Endothelial cell (in vitro differentiated cells): Measurements from ENCODE around the gene PPP1R1B. TPM values are rescaled to one million over a fixed set of nuclear protein-coding genes. Genes with fewer than 3 reads are reported as not detected.

Experiments
- DNase-seq: peaks from one replicate; pipeline ENCODE4 v3.0.0; 2021; ENCODE audit warnings: low spot score
- H3K27ac Mint-ChIP-seq: one replicate; pipeline ENCODE4 v1.8.0; 2021; ENCODE audit warnings: mixed read lengths, inconsistent platforms; ENCODE audit not compliant: unreplicated experiment
- H3K27me3 Mint-ChIP-seq: one replicate; pipeline ENCODE4 v1.8.0; 2021; ENCODE audit warnings: mild to moderate bottlenecking, moderate library complexity, mixed read lengths, inconsistent platforms; ENCODE audit not compliant: unreplicated experiment
- H3K36me3 Mint-ChIP-seq: one replicate; pipeline ENCODE4 v1.8.0; 2021; ENCODE audit warnings: mild to moderate bottlenecking, low read depth, mixed read lengths, inconsistent platforms; ENCODE audit not compliant: unreplicated experiment
- H3K4me1 Mint-ChIP-seq: one replicate; pipeline ENCODE4 v1.8.0; 2021; ENCODE audit warnings: mild to moderate bottlenecking, mixed read lengths, inconsistent platforms; ENCODE audit not compliant: unreplicated experiment
- H3K4me3 Mint-ChIP-seq: one replicate; pipeline ENCODE4 v1.8.0; 2021; ENCODE audit warnings: mild to moderate bottlenecking, mixed read lengths, inconsistent platforms; ENCODE audit not compliant: unreplicated experiment
- H3K9me3 Mint-ChIP-seq: one replicate; pipeline ENCODE4 v1.8.0; 2021; ENCODE audit warnings: mixed read lengths, inconsistent platforms; ENCODE audit not compliant: unreplicated experiment
- total RNA-seq: library from RNA; stranded (reverse); fragmentation: NEBNext Ultra II Directional; extraction: Animal tissue kit (Norgen Biotek cat#: 25700); gene quantifications from one replicate; pipeline ENCODE4 v1.2.1, GENCODE V29; 2021; ENCODE audit not compliant: unreplicated experiment
- TF ChIP-seq, protein P1 (sequence below): fragments of 200-600 bp; sonication (generic); IDR thresholded peaks from one replicate; pipeline ENCODE4 v1.5.0; 2021; ENCODE audit warnings: antibody characterized with exemption; ENCODE audit not compliant: unreplicated experiment

Gene PPP1R1B
- total RNA-seq, 1 donor from 2014 or later: not detected

- no peak overlapping the region for H3K27ac Mint-ChIP-seq
- TF ChIP-seq, protein P1, sequence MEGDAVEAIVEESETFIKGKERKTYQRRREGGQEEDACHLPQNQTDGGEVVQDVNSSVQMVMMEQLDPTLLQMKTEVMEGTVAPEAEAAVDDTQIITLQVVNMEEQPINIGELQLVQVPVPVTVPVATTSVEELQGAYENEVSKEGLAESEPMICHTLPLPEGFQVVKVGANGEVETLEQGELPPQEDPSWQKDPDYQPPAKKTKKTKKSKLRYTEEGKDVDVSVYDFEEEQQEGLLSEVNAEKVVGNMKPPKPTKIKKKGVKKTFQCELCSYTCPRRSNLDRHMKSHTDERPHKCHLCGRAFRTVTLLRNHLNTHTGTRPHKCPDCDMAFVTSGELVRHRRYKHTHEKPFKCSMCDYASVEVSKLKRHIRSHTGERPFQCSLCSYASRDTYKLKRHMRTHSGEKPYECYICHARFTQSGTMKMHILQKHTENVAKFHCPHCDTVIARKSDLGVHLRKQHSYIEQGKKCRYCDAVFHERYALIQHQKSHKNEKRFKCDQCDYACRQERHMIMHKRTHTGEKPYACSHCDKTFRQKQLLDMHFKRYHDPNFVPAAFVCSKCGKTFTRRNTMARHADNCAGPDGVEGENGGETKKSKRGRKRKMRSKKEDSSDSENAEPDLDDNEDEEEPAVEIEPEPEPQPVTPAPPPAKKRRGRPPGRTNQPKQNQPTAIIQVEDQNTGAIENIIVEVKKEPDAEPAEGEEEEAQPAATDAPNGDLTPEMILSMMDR: no peak
- peaks cover 10% of the 10 kb centered on the region for H3K27me3 Mint-ChIP-seq
- no peaks in the 10 kb centered on the region for H3K9me3 Mint-ChIP-seq
- H3K4me3 Mint-ChIP-seq: no peak overlapping the region
- H3K36me3 Mint-ChIP-seq: peaks cover 23% of the 10 kb centered on the region
- no peak for DNase-seq
- H3K4me1 Mint-ChIP-seq: peaks cover 53% of the 10 kb centered on the region
These were observed 15.7 kb downstream of the PPP1R1B start for GRCh38 chr17:39642291-39643074.

GRCh38 chr17:39643271-39643670, 16.5 kb downstream of the PPP1R1B start:
- H3K27ac Mint-ChIP-seq: no peak overlapping the region
- H3K9me3 Mint-ChIP-seq: no peaks in the 10 kb centered on the region
- TF ChIP-seq, protein P1: no peak
- peaks cover 10% of the 10 kb centered on the region for H3K27me3 Mint-ChIP-seq
- peaks cover 15% of the 10 kb centered on the region for H3K36me3 Mint-ChIP-seq
- DNase-seq: no peak
- no peak overlapping the region for H3K4me3 Mint-ChIP-seq
- H3K4me1 Mint-ChIP-seq: peaks cover 45% of the 10 kb centered on the region

GRCh38 chr17:39647256-39647655, 20.5 kb downstream of the PPP1R1B start:
- Mint-ChIP-seq H3K36me3 (peaks cover 8% of the 10 kb centered on the region), H3K9me3 (no peaks in the 10 kb centered on the region), H3K27ac (no peak overlapping the region), H3K4me1 (peaks cover 34% of the 10 kb centered on the region), H3K27me3 (peaks cover 8% of the 10 kb centered on the region), H3K4me3 (no peak overlapping the region)
- TF ChIP-seq, protein P1: no peak
- no peak for DNase-seq

DNA sequence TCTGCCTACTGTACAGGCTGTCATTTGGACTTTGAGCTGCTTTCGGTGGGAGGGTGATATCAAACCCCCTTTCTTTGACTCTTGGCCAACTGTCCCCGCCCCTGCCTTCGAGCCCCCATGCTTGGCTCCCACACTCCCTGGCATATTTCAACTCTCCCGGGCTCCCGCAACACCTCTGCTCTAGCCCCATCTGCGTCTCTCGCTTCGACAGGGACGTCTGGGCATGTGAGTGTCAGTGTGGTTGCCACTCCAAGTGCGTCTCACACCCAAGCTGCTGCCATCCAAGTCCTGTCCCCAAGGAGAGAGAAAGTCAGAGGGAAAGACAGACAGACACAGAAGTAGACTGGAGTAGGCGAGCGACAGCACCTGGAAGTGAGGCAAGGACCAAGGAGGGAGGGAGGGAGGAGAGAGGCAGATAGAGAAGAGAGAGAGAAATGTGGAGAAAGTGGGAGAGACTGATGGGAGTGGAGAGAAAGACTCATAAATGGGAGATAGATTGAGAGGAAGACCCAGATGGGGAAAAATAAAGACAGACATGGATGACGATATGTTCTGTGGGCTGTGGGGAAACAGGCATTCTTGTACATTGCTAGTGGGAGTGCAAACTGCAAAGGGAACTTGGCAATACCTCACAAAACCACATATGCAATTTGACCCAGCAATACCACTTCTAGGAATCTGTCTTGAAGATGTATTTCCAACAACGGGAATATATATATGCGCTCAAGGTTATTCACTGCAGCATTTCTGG, 22.0 kb downstream of the PPP1R1B start:
- no peak for DNase-seq
- Mint-ChIP-seq H3K36me3 (peaks cover 7% of the 10 kb centered on the region), H3K27me3 (peaks cover 6% of the 10 kb centered on the region), H3K9me3 (no peaks in the 10 kb centered on the region), H3K4me1 (peaks cover 35% of the 10 kb centered on the region), H3K27ac (no peak overlapping the region), H3K4me3 (no peak overlapping the region)
- TF ChIP-seq, protein P1: no peak
